K562 (cell line): ENCODE data around the gene C5AR2. TPM values are rescaled to one million over a fixed set of nuclear protein-coding genes. Genes with fewer than 3 reads are reported as not detected.

Experiments
- CEBPG ChIP-seq, 3 experiments: fragments of 200-800 bp in 1 of 3; sonication (Bioruptor generic) in 1 of 3; sonication (generic) in 1 of 3; formaldehyde crosslinking in 1 of 3; IDR thresholded peaks in 2 of 3; conservative IDR thresholded peaks in 1 of 3; 2 replicates each; pipeline versions ENCODE4 v1.6.1 to v1.8.0; 2016 to 2022; ENCODE audit warnings: missing compliant biosample characterization in 2 of 3, missing genetic modification characterization in 2 of 3, mild to moderate bottlenecking in 1 of 3, missing genetic modification reagents in 1 of 3
- CREB1 ChIP-seq, 2 experiments: sonication (generic) in 1 of 2; formaldehyde crosslinking in 1 of 2; IDR thresholded peaks; 2 replicates each; pipeline versions ENCODE4 v1.6.1 to v1.8.0; 2012 to 2022; ENCODE audit warnings: inconsistent platforms in 1 of 2, mild to moderate bottlenecking in 1 of 2, missing genetic modification reagents in 1 of 2, moderate library complexity in 1 of 2
- FIP1L1 ChIP-seq: fragments of 200-400 bp; formaldehyde crosslinking; IDR thresholded peaks from 2 replicates; pipeline ENCODE4 v1.6.1; 2018; ENCODE audit warnings: mild to moderate bottlenecking, low read depth, low read length; ENCODE audit not compliant: poor library complexity, severe bottlenecking
- FOXO4 ChIP-seq: fragments of 450-650 bp; formaldehyde crosslinking; IDR thresholded peaks from 2 replicates; pipeline ENCODE4 v1.4.0; 2020; ENCODE audit warnings: mild to moderate bottlenecking, moderate library complexity
- HNRNPLL ChIP-seq: fragments of 200-400 bp; formaldehyde crosslinking; IDR thresholded peaks from 2 replicates; pipeline ENCODE4 v1.6.1; 2017; ENCODE audit warnings: low read length, low read depth, mild to moderate bottlenecking; ENCODE audit not compliant: poor library complexity, severe bottlenecking
- IRF9 ChIP-seq: fragments of 450-650 bp; IDR thresholded peaks from 2 replicates; pipeline ENCODE4 v1.6.1; 2016; ENCODE audit warnings: missing biosample characterization, missing genetic modification characterization
- MAFK ChIP-seq: IDR thresholded peaks from 2 replicates; pipeline ENCODE4 v1.6.1; 2011; ENCODE audit warnings: low read length, improper control_type of control experiment
- MTA1 ChIP-seq: fragments of 450-650 bp; IDR thresholded peaks from 2 replicates; pipeline ENCODE4 v1.6.1; 2017; ENCODE audit warnings: borderline replicate concordance
- MXI1 ChIP-seq: IDR thresholded peaks from 2 replicates; pipeline ENCODE4 v1.6.1; 2011; ENCODE audit warnings: low read depth, mild to moderate bottlenecking, improper control_type of control experiment, low read length
- NFRKB ChIP-seq: fragments of 450-650 bp; IDR thresholded peaks from 2 replicates; pipeline ENCODE4 v1.6.1; 2016; ENCODE audit warnings: low read depth
- NFXL1 ChIP-seq: fragments of 450-650 bp; formaldehyde crosslinking; IDR thresholded peaks from 2 replicates; pipeline ENCODE4 v1.4.0; 2021; ENCODE audit warnings: mild to moderate bottlenecking
- PTBP1 ChIP-seq: fragments of 200-400 bp; formaldehyde crosslinking; IDR thresholded peaks from 2 replicates; pipeline ENCODE4 v1.6.1; 2017; ENCODE audit warnings: low read depth, low read length
- RB1 ChIP-seq: fragments of 450-650 bp; IDR thresholded peaks from 2 replicates; pipeline ENCODE4 v1.6.1; 2017; ENCODE audit warnings: low read depth, mild to moderate bottlenecking
- RBM14 ChIP-seq: fragments of 200-400 bp; formaldehyde crosslinking; IDR thresholded peaks from 2 replicates; pipeline ENCODE4 v1.6.1; 2018; ENCODE audit warnings: low read depth, mild to moderate bottlenecking, low read length, moderate library complexity, borderline replicate concordance; ENCODE audit not compliant: insufficient read depth
- SNAPC5 ChIP-seq: fragments of 250-450 bp; sonication (Bioruptor Pico); IDR thresholded peaks from 2 replicates; pipeline ENCODE4 v1.8.0; 2021; ENCODE audit warnings: moderate library complexity, mild to moderate bottlenecking, inconsistent platforms
- SNIP1 ChIP-seq: fragments of 450-650 bp; IDR thresholded peaks from 2 replicates; pipeline ENCODE4 v1.7.1; 2017; ENCODE audit warnings: low read depth, mild to moderate bottlenecking
- XRCC3 ChIP-seq: fragments of 450-650 bp; IDR thresholded peaks from 2 replicates; pipeline ENCODE4 v1.6.1; 2017; ENCODE audit warnings: mild to moderate bottlenecking, moderate library complexity
- ZNF184 ChIP-seq: sonication (generic); formaldehyde crosslinking; IDR thresholded peaks from 2 replicates; pipeline ENCODE4 v1.5.0; 2020; ENCODE audit warnings: missing genetic modification reagents
- ZNF24 ChIP-seq: fragments of 450-650 bp; IDR thresholded peaks from 2 replicates; pipeline ENCODE4 v1.6.1; 2016
- ZNF384 ChIP-seq: IDR thresholded peaks from 2 replicates; pipeline ENCODE4 v1.6.1; 2012; ENCODE audit warnings: low read depth, low read length, improper control_type of control experiment
- ZNF398 ChIP-seq: fragments of 250-450 bp; sonication (Bioruptor Pico); IDR thresholded peaks from 2 replicates; pipeline ENCODE4 v1.8.0; 2021; ENCODE audit warnings: moderate library complexity, mild to moderate bottlenecking, inconsistent platforms
- ZNF511 ChIP-seq: sonication (generic); formaldehyde crosslinking; IDR thresholded peaks from 2 replicates; pipeline ENCODE4 v1.8.0; 2022; ENCODE audit warnings: mild to moderate bottlenecking, missing genetic modification reagents
- ZNF740 ChIP-seq, 3 experiments: fragments of 200-800 bp in 1 of 3; sonication (Bioruptor generic) in 1 of 3; sonication (generic) in 1 of 3; formaldehyde crosslinking in 1 of 3; IDR thresholded peaks; 2 replicates each; pipeline versions ENCODE4 v1.6.1 to v1.8.0; 2016 to 2022; ENCODE audit warnings: mild to moderate bottlenecking in 2 of 3, missing compliant biosample characterization in 2 of 3, missing genetic modification characterization in 2 of 3, missing genetic modification reagents in 1 of 3
- polyA plus RNA-seq, 8 experiments: library from polyadenylated mRNA; depleted of rRNA in 4 of 8; stranded (reverse) in 5 of 8; unstranded in 3 of 8; fragments of >200 nt; fragmentation: Nextera tagmentation in 2 of 8; fragmentation: Illumina TruSeq in 1 of 8; extraction: Ambion mirVana in 2 of 8; extraction: Trizol in 1 of 8; gene quantifications; 2 replicates each; pipeline versions ENCODE4 v1.2.1 to v1.2.3, GENCODE V29; 2011 to 2014; ENCODE audit warnings: inconsistent platforms in 1 of 8, missing spikeins in 1 of 8
- total RNA-seq, 7 experiments: library from RNA; depleted of rRNA in 6 of 7; stranded (reverse); fragments of >200 nt in 6 of 7; fragmentation: Illumina TruSeq in 2 of 7; extraction: Trizol in 2 of 7; gene quantifications; 2 replicates each; pipeline versions ENCODE4 v1.2.1 to v1.2.3, GENCODE V29; 2011 to 2021; ENCODE audit warnings: low replicate concordance in 1 of 7

C5AR2 gene
- total and polyA plus RNA-seq, 9 of the 15 experiments (the other 6 are each of a cell fraction or from before 2014, with no cell fraction given) = 0.01 to 1.1 (median 0.13) TPM

GRCh38 chr19:47305309-47305751, 26.6 kb upstream of the C5AR2 start (continued):
- TF ChIP-seq FOXO4 (CRISPR knock-in tag) = no peak
- TF ChIP-seq ZNF24 = peak; percentile 87; the same call in 1 of the 2 replicates
- no peak for TF ChIP-seq CREB1 (IDR thresholded peaks at IDR 0.05)
- no peak for TF ChIP-seq CREB1 (CRISPR knock-in tag; IDR thresholded peaks at IDR 0.05)
- no peak for TF ChIP-seq NFRKB
- peak; percentile 98 for TF ChIP-seq HNRNPLL
- TF ChIP-seq MXI1 = no peak
- no peak for TF ChIP-seq ZNF511
- TF ChIP-seq RBM14 = no peak
- no peak for TF ChIP-seq ZNF398 (CRISPR knock-in tag)
- no peak for TF ChIP-seq SNAPC5 (CRISPR knock-in tag)
- TF ChIP-seq NFXL1 = no peak
- peak; percentile 32; the same call in 1 of the 2 replicates for TF ChIP-seq ZNF384
- no peak for TF ChIP-seq MAFK
- TF ChIP-seq IRF9 = no peak
- TF ChIP-seq ZNF740 (CRISPR knock-in tag; IDR thresholded peaks at IDR 0.05) = no peak
- TF ChIP-seq ZNF740 (tag; IDR thresholded peaks at IDR 0.05) = no peak
- no peak for TF ChIP-seq RB1
- TF ChIP-seq MTA1 = peak; percentile 68; the same call in 1 of the 2 replicates
- TF ChIP-seq ZNF184 (CRISPR knock-in tag) = no peak
- TF ChIP-seq PTBP1 = no peak
- TF ChIP-seq CEBPG (CRISPR knock-in tag; IDR thresholded peaks at IDR 0.05) = no peak
- TF ChIP-seq CEBPG (tag; conservative IDR thresholded peaks at IDR 0.05 in 1 of 2, IDR thresholded peaks at IDR 0.05 in 1 of 2) = no peak
- TF ChIP-seq SNIP1 = no peak
- no peak for TF ChIP-seq FIP1L1
- no peak for TF ChIP-seq XRCC3
